Caco-2 (cell line): ENCODE results near the gene DYNC1H1. TPM values are rescaled to one million over a fixed set of nuclear protein-coding genes. Genes with fewer than 3 reads are reported as not detected.

ENCODE experiments used
- BruUV-seq: library from RNA; stranded (reverse); fragments of 400-500 nt; replicated peaks from 2 replicates; lab custom pipeline; 2021; lab: Mats Ljungman, UMichigan
- CTCF ChIA-PET: fragments of 300-600 bp; sonication (Branson Sonifier 250); formaldehyde crosslinking; loops from one replicate; lab custom pipeline; 2022; ENCODE audit warnings: antibody characterized with exemption; lab: Charles Lee
- POLR2A ChIA-PET: fragments of 300-600 bp; sonication (Branson Sonifier 250); formaldehyde crosslinking; loops from one replicate; lab custom pipeline; 2022; ENCODE audit warnings: antibody characterized with exemption; lab: Charles Lee
- DNase-seq, 2 experiments: peaks; one replicate each; pipeline versions ENCODE4 v3.0.0 to v3.0.0-alpha.2; 2020 to 2022
- H3K27me3 ChIP-seq: replicated peaks from 2 replicates; pipeline ENCODE4 v1.6.0; 2011; ENCODE audit warnings: low read length; ENCODE audit not compliant: control insufficient read depth, insufficient read depth
- H3K36me3 ChIP-seq: 2 replicates; pipeline ENCODE4 v1.5.1; 2011; ENCODE audit warnings: low read length; ENCODE audit not compliant: control insufficient read depth, insufficient read depth
- H3K4me1 ChIP-seq: fragments of 250-450 bp; sonication (Bioruptor Pico); 2 replicates; pipeline ENCODE4 v1.5.1; 2020; ENCODE audit warnings: mild to moderate bottlenecking
- H3K4me3 ChIP-seq: 2 replicates; pipeline ENCODE4 v1.5.1; 2011; ENCODE audit warnings: low read depth, mild to moderate bottlenecking, control low read depth, low read length
- H3K9me3 ChIP-seq: fragments of 250-450 bp; sonication (Bioruptor Pico); 2 replicates; pipeline ENCODE4 v1.5.1; 2020; ENCODE audit warnings: mild to moderate bottlenecking, moderate library complexity
- H3K27ac Mint-ChIP-seq: one replicate; pipeline ENCODE4 v1.8.0; 2022; ENCODE audit warnings: mixed read lengths; ENCODE audit not compliant: unreplicated experiment
- H3K27me3 Mint-ChIP-seq: one replicate; pipeline ENCODE4 v1.8.0; 2022; ENCODE audit warnings: mixed read lengths; ENCODE audit not compliant: insufficient read depth, unreplicated experiment
- H3K36me3 Mint-ChIP-seq: one replicate; pipeline ENCODE4 v1.8.0; 2022; ENCODE audit warnings: mild to moderate bottlenecking, mixed read lengths; ENCODE audit not compliant: insufficient read depth, unreplicated experiment
- H3K4me1 Mint-ChIP-seq: one replicate; pipeline ENCODE4 v1.8.0; 2022; ENCODE audit warnings: low read depth, mixed read lengths; ENCODE audit not compliant: unreplicated experiment
- H3K4me3 Mint-ChIP-seq: one replicate; pipeline ENCODE4 v1.8.0; 2022; ENCODE audit warnings: mild to moderate bottlenecking, moderate library complexity, mixed read lengths; ENCODE audit not compliant: unreplicated experiment
- H3K9me3 Mint-ChIP-seq: one replicate; pipeline ENCODE4 v1.8.0; 2022; ENCODE audit warnings: mixed read lengths; ENCODE audit not compliant: unreplicated experiment
- CTCF ChIP-seq, 2 experiments: fragments of 200-600 bp in 1 of 2; IDR thresholded peaks; 1 replicate in 1 of 2; 2 replicates in 1 of 2; pipeline versions ENCODE4 v1.5.1 to v1.8.0; 2011 to 2022; ENCODE audit warnings: antibody characterized with exemption in 1 of 2, control low read depth in 1 of 2, inconsistent platforms in 1 of 2, low read depth in 1 of 2, low read length in 1 of 2, mild to moderate bottlenecking in 1 of 2, moderate library complexity in 1 of 2; ENCODE audit not compliant: insufficient read depth in 1 of 2, severe bottlenecking in 1 of 2, unreplicated experiment in 1 of 2
- intact Hi-C: fragments of 100-400 bp; cut with micrococcal nuclease; formaldehyde crosslinking; loops from one replicate; pipeline ENCODE4 v1.10.0; 2022; ENCODE audit not compliant: unreplicated experiment
- total RNA-seq: library from RNA; stranded (reverse); gene quantifications from 2 replicates; pipeline ENCODE4 v1.2.3, GENCODE V29; 2022

DYNC1H1 gene
- total RNA-seq, 1 experiment from 2014 or later: 351 TPM

GRCh38 chr14:102066041-102066451 lies 101.7 kb downstream of the DYNC1H1 start:
- Mint-ChIP-seq H3K27ac (no peak overlapping the region), H3K4me3 (no peak overlapping the region), H3K27me3 (no peaks in the 10 kb centered on the region), H3K4me1 (peaks cover 7% of the 10 kb centered on the region), H3K36me3 (no peaks in the 10 kb centered on the region), H3K9me3 (no peaks in the 10 kb centered on the region)
- no peak for TF ChIP-seq CTCF (IDR thresholded peaks at IDR 0.05; ENCODE audit: insufficient read depth in 1 of 2, low read depth in 1 of 2, low read length in 1 of 2, severe bottlenecking in 1 of 2, unreplicated experiment in 1 of 2)
- ChIA-PET POLR2A (no interaction called here), CTCF (no interaction called here)
- no peaks in the 10 kb centered on the region for H3K9me3 ChIP-seq
- no peak overlapping the region for H3K4me3 ChIP-seq
- no TSS peak for BruUV-seq
- intact Hi-C loops: no loop called here
- H3K27me3 ChIP-seq: no peaks in the 10 kb centered on the region
- no peaks in the 10 kb centered on the region for H3K36me3 ChIP-seq
- DNase-seq: no peak
- H3K4me1 ChIP-seq: peaks cover 10% of the 10 kb centered on the region

- no peaks in the 10 kb centered on the region for H3K36me3 ChIP-seq
- no peaks in the 10 kb centered on the region for H3K9me3 Mint-ChIP-seq
- TF ChIP-seq CTCF (IDR thresholded peaks at IDR 0.05; ENCODE audit: insufficient read depth in 1 of 2, low read depth in 1 of 2, low read length in 1 of 2, severe bottlenecking in 1 of 2, unreplicated experiment in 1 of 2): no peak
- no peak overlapping the region for H3K4me3 Mint-ChIP-seq
- H3K27ac Mint-ChIP-seq: no peak overlapping the region
- no peak overlapping the region for H3K4me3 ChIP-seq
- no peaks in the 10 kb centered on the region for H3K9me3 ChIP-seq
- DNase-seq: no peak
- no peaks in the 10 kb centered on the region for H3K27me3 Mint-ChIP-seq
- ChIA-PET POLR2A (no interaction called here), CTCF (no interaction called here)
- peaks cover 6% of the 10 kb centered on the region for H3K4me1 Mint-ChIP-seq
- no peaks in the 10 kb centered on the region for H3K27me3 ChIP-seq
- H3K36me3 Mint-ChIP-seq: peaks cover 12% of the 10 kb centered on the region
- no peaks in the 10 kb centered on the region for H3K4me1 ChIP-seq
- intact Hi-C loops: no loop called here
- no TSS peak for BruUV-seq
Observed at GRCh38 chr14:102071283-102071998, 107.1 kb downstream of the DYNC1H1 start.

- H3K4me3 Mint-ChIP-seq: no peak overlapping the region
- H3K27ac Mint-ChIP-seq: no peak overlapping the region
- H3K27me3 Mint-ChIP-seq: no peaks in the 10 kb centered on the region
- TSS peak; percentile 5 for BruUV-seq
- Histone ChIP-seq H3K4me1 (no peaks in the 10 kb centered on the region), H3K27me3 (no peaks in the 10 kb centered on the region), H3K9me3 (no peaks in the 10 kb centered on the region), H3K4me3 (no peak overlapping the region), H3K36me3 (no peaks in the 10 kb centered on the region; the same call in 1 of the 2 replicates)
- intact Hi-C loops: no loop called here
- DNase-seq: no peak
- ChIA-PET POLR2A (no interaction called here), CTCF (no interaction called here)
- H3K9me3 Mint-ChIP-seq: no peaks in the 10 kb centered on the region
- no peak for TF ChIP-seq CTCF (IDR thresholded peaks at IDR 0.05; ENCODE audit: insufficient read depth in 1 of 2, low read depth in 1 of 2, low read length in 1 of 2, severe bottlenecking in 1 of 2, unreplicated experiment in 1 of 2)
- H3K36me3 Mint-ChIP-seq: peaks cover 34% of the 10 kb centered on the region
- peaks cover 6% of the 10 kb centered on the region for H3K4me1 Mint-ChIP-seq
Observed at GRCh38 chr14:102074415-102074964, 110.1 kb downstream of the DYNC1H1 start.
